Activated naive CD4-positive, alpha-beta T cell treated with anti-CD3 and anti-CD28 coated beads, Interleukin-2, amount 50 U/mL, for 72 hours (primary cell): ENCODE results near the gene RALA. TPM values are rescaled to one million over a fixed set of nuclear protein-coding genes. Genes with fewer than 3 reads are reported as not detected.
A peak's percentile ranks its signal among the peaks of the same experiment; 100 is the strongest.
"Not testable (repeated sequence)": the region's sequence is repeated elsewhere in the genome, so short reads cannot be mapped to it uniquely, and the experiment has no call there.

ENCODE experiments used
- ATAC-seq, 2 donors: fragments of 150-1000 bp; cut with Tn5 transposase; 2 replicates each; pipeline ENCODE4 v1.10.0; 2021; ENCODE audit warnings: mild to moderate bottlenecking in 2 of 2, moderate library complexity in 2 of 2
- DNase-seq, 2 donors: peaks; one replicate each; pipeline ENCODE4 v3.0.0; 2021 to 2022; ENCODE audit warnings: low spot score in 2 of 2
- H3K27ac Mint-ChIP-seq, 2 donors: one replicate each; pipeline ENCODE4 v1.8.0; 2022; ENCODE audit warnings: mild to moderate bottlenecking in 2 of 2, mixed read lengths in 2 of 2
- H3K36me3 Mint-ChIP-seq, 2 donors: one replicate each; pipeline ENCODE4 v1.8.0; 2022; ENCODE audit warnings: mixed read lengths in 2 of 2
- H3K9me3 Mint-ChIP-seq, 2 donors: one replicate each; pipeline ENCODE4 v1.8.0; 2022; ENCODE audit warnings: mixed read lengths in 2 of 2
- total RNA-seq, 2 donors: library from RNA; stranded (reverse); gene quantifications; one replicate each; pipeline ENCODE4 v1.2.3, GENCODE V29; 2022

Gene RALA
- total RNA-seq, 2 donors from 2014 or later = 27.8 to 32.7 TPM

GRCh38 chr7:39686261-39686924 lies 63.0 kb downstream of the RALA start:
- Mint-ChIP-seq H3K9me3 (no peaks in the 10 kb centered on the region), H3K36me3 (peaks cover 0 to 33% of the 10 kb centered on the region in 2 donors), H3K27ac (peak overlapping the region; percentile 70 to 88)
- ATAC-seq (peak; percentile 79 to 89), DNase-seq (no peak)

- H3K36me3 Mint-ChIP-seq = peaks cover 14 to 51% of the 10 kb centered on the region in 2 donors
- DNase-seq (no peak), ATAC-seq (no peak)
- peak overlapping the region; percentile 63 to 78 for H3K27ac Mint-ChIP-seq
- peaks cover 0 to 5% of the 10 kb centered on the region in 2 donors for H3K9me3 Mint-ChIP-seq
These were observed 65.5 kb downstream of the RALA start for GRCh38 chr7:39688611-39689480.

DNA sequence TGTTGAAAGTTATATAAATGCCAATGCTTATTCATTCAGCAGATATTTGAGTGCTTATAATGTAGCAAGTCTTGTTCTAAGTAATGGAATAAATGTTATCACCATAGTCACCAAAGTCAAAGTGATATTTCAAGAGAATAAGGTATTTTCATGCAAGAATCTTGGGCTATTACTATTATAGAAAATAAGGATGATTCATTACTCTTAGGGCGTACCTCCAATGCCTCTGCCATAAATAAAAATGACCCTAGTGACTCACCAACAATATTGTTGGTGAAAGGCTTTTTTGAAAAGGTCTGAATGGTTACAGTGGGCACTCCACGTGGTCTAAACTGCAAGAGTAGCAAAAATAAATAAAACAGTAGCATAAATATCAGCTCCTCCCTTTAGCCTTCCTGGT lies 68.4 kb downstream of the RALA start:
- peaks cover 0 to 5% of the 10 kb centered on the region in 2 donors for H3K9me3 Mint-ChIP-seq
- no peak overlapping the region for H3K27ac Mint-ChIP-seq
- no peak for DNase-seq
- peak in 1 of 2 donors; percentile 29 for ATAC-seq
- H3K36me3 Mint-ChIP-seq = peaks cover 14 to 51% of the 10 kb centered on the region in 2 donors

DNA sequence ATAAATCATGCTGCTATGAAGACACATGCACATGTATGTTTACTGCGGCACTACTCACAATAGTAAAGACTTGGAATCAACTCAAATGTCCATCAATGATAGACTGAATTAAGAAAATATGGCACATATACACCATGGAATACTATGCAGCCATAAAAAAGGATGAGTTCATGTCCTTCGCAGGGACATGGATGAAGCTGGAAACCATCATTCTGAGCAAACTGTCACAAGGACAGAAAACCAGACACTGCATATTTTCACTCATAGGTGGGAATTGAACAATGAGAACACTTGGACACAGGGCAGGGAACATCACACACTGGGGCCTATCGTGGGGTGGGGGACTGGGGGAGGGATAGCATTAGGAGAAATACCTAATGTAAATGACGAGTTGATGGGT lies 69.7 kb downstream of the RALA start:
- not testable (repeated sequence) for ATAC-seq, DNase-seq, H3K27ac Mint-ChIP-seq, H3K9me3 Mint-ChIP-seq
- H3K36me3 Mint-ChIP-seq = peaks cover 19 to 50% of the 10 kb centered on the region in 2 donors

DNA sequence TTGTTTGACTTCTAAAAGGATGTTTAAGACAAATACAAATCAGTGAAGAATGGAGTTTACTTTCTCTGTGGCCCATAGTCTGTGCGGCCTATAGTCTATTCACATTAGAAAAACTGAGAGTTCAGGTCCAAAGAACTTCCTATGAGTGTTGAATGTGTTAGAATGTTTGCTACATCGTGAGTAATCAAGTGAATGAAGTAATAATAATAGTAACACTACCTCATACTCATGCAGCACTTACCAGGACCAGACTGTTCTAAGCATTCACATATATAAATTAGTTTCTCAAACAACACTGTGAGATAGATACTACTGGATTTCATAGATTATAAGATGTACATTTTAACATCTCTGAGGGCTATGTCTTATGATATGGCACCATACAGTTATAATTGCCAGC lies 70.4 kb downstream of the RALA start:
- peaks cover 19 to 43% of the 10 kb centered on the region in 2 donors for H3K36me3 Mint-ChIP-seq
- ATAC-seq (peak in 1 of 2 donors; percentile 58), DNase-seq (no peak)
- H3K9me3 Mint-ChIP-seq = peaks cover 0 to 5% of the 10 kb centered on the region in 2 donors
- H3K27ac Mint-ChIP-seq = no peak overlapping the region

DNA sequence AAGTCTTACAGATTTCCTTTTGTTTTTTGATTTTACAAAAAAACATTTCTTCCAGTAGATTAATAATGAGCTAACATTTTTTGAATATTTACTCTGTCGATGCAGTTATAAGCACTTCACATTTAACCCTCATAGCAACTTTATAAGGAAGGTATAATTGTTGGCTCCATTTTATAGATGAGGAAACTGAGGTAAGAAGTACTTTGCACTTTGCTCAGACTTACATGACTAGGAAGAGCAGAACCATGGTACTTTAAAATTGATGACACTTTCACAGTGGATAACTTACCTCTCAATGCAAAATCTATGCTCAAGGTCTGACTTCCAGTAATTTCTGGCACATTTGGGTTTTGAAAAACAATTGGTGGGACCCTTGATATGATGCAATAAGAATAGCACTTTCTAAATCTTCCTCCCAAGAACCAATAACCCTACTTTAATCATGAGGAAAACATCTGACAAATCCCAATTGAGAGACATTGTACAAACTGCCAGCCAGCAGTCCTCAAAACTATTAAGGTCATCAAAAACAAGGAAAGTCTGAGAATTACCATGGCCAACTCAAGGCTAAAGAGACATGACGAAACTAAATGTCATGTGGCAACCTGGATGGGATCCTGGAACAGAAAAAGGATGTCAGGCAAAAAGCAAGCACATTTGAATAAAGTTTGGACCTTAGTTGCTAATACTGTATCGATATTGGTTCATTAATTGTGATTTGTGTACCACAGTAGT lies 72.6 kb downstream of the RALA start:
- ATAC-seq (no peak), DNase-seq (no peak)
- H3K27ac Mint-ChIP-seq = no peak overlapping the region
- peaks cover 19 to 27% of the 10 kb centered on the region in 2 donors for H3K36me3 Mint-ChIP-seq
- H3K9me3 Mint-ChIP-seq = peaks cover 0 to 5% of the 10 kb centered on the region in 2 donors

- Mint-ChIP-seq H3K9me3 (peaks cover 0 to 5% of the 10 kb centered on the region in 2 donors), H3K36me3 (peaks cover 19 to 21% of the 10 kb centered on the region in 2 donors), H3K27ac (no peak overlapping the region)
- ATAC-seq (no peak), DNase-seq (no peak)
These were observed 73.3 kb downstream of the RALA start for GRCh38 chr7:39696631-39697030.

DNA sequence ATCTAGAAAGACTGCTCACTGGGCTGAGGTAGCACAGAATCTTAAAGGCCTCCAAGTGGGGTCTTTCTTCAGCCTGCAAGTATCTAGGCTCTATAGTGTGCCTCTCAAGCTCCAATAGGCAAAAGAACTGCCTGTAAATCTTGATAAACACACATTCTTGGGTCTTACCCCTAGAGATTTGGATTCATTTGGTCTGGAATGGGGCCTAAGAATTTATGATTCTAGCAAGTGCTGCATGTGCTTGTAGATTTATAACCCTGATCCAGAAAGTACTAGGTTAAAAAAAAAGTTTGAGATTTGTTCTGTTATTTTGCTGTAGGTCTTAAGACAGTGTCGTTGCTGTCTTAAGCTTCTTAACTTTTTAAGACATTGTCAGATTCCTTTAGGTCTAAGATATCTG lies 74.1 kb downstream of the RALA start:
- Mint-ChIP-seq H3K36me3 (peaks cover 12 to 14% of the 10 kb centered on the region in 2 donors), H3K27ac (no peak overlapping the region), H3K9me3 (peaks cover 0 to 4% of the 10 kb centered on the region in 2 donors)
- DNase-seq (no peak), ATAC-seq (no peak)

- no peak for ATAC-seq
- Mint-ChIP-seq H3K27ac (peak overlapping the region in 1 of 2 donors; percentile 57), H3K36me3 (peaks cover 5% of the 10 kb centered on the region in 2 donors), H3K9me3 (no peaks in the 10 kb centered on the region)
- DNase-seq = no peak
These were observed 76.8 kb downstream of the RALA start for GRCh38 chr7:39700165-39700564.

GRCh38 chr7:39700932-39701331 lies 77.6 kb downstream of the RALA start:
- Mint-ChIP-seq H3K9me3 (no peaks in the 10 kb centered on the region), H3K36me3 (peaks cover 5% of the 10 kb centered on the region in 2 donors)
- ATAC-seq = no peak

DNA sequence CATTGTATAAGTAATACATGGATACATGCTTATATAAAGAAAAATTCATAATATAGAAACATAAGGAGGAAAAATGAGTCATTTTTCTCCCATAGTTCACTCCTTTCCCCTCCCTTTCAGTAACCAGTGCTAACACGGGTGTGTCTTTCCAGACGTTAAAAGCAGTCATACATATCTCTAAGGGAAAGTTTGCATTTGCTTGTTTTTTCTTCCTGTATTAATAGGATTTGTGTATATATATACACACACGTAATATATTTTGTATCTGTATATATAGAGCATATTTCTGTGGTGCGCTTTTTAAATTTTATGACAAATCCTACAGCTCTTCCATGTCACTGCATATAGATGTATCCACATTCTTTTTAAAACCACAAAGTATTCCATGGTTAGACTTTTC lies 78.8 kb downstream of the RALA start:
- Mint-ChIP-seq H3K27ac (no peak overlapping the region), H3K9me3 (no peaks in the 10 kb centered on the region), H3K36me3 (peaks cover 3 to 4% of the 10 kb centered on the region in 2 donors)
- ATAC-seq = no peak
- DNase-seq = no peak

More at GRCh38 chr7:39700932-39701331, 77.6 kb downstream of the RALA start:
- peak overlapping the region in 1 of 2 donors; percentile 54 for H3K27ac Mint-ChIP-seq
- DNase-seq = no peak

- no peak overlapping the region for H3K27ac Mint-ChIP-seq
- DNase-seq (no peak), ATAC-seq (peak in 1 of 2 donors; percentile 52)
- no peaks in the 10 kb centered on the region for H3K9me3 Mint-ChIP-seq
- H3K36me3 Mint-ChIP-seq = peaks cover 0 to 4% of the 10 kb centered on the region in 2 donors
These were observed 79.8 kb downstream of the RALA start for GRCh38 chr7:39703144-39703543.

GRCh38 chr7:39709029-39709428 lies 85.7 kb downstream of the RALA start:
- H3K9me3 Mint-ChIP-seq = peaks cover 9 to 13% of the 10 kb centered on the region in 2 donors
- peaks cover 7 to 22% of the 10 kb centered on the region in 2 donors for H3K36me3 Mint-ChIP-seq
- ATAC-seq (no peak), DNase-seq (no peak)
- no peak overlapping the region for H3K27ac Mint-ChIP-seq

- ATAC-seq = no peak
- Mint-ChIP-seq H3K36me3 (peaks cover 11 to 29% of the 10 kb centered on the region in 2 donors), H3K27ac (no peak overlapping the region), H3K9me3 (peaks cover 9 to 16% of the 10 kb centered on the region in 2 donors)
- no peak for DNase-seq
These were observed 86.5 kb downstream of the RALA start for GRCh38 chr7:39709768-39710311.

- H3K9me3 Mint-ChIP-seq = peaks cover 20 to 27% of the 10 kb centered on the region in 2 donors
- no peak overlapping the region for H3K27ac Mint-ChIP-seq
- ATAC-seq (no peak), DNase-seq (no peak)
- peaks cover 21 to 41% of the 10 kb centered on the region in 2 donors for H3K36me3 Mint-ChIP-seq
These were observed 89.4 kb downstream of the RALA start for GRCh38 chr7:39712751-39713150.

GRCh38 chr7:39714447-39715091 lies 91.2 kb downstream of the RALA start:
- Mint-ChIP-seq H3K27ac (no peak overlapping the region), H3K9me3 (peaks cover 20 to 27% of the 10 kb centered on the region in 2 donors), H3K36me3 (peaks cover 15 to 41% of the 10 kb centered on the region in 2 donors)
- DNase-seq (no peak), ATAC-seq (no peak)
